ENCODE data around the gene AP5S1. TPM values are rescaled to one million over a fixed set of nuclear protein-coding genes. Genes with fewer than 3 reads are reported as not detected.

AP5S1 gene
- total RNA-seq (2021) = 2.8 to 4.1 TPM (median 3.1 TPM) in 3 replicates
- Bru-seq, nascent RNA = percentile 47 among the genes with signal in this experiment
- long read RNA-seq, experiment 1, full-length matches to known transcripts = 11 of 12 reads
- long read RNA-seq, experiment 1, partial matches to known transcripts = 1 of 12 reads
- long read RNA-seq, experiment 1, other reads (novel, unspliced or antisense) = 0 of 12 reads
- long read RNA-seq, experiment 2, full-length matches to known transcripts = 3 of 5 reads
- long read RNA-seq, experiment 2, partial matches to known transcripts = 2 of 5 reads
- long read RNA-seq, experiment 2, other reads (novel, unspliced or antisense) = 0 of 5 reads
- long read RNA-seq, experiment 3, full-length matches to known transcripts = 8 of 8 reads
- long read RNA-seq, experiment 3, partial matches to known transcripts = 0 of 8 reads
- long read RNA-seq, experiment 3, other reads (novel, unspliced or antisense) = 0 of 8 reads

GRCh38 chr20:3820048-3820900 lies at the start of gene AP5S1:
Gene AP5S1, plus strand, starts transcription at chr20:3820547. Its CDS starts 1,571 bp downstream, at chr20:3822118.
- no peaks in the 10 kb centered on the region for H3K27me3 Mint-ChIP-seq (ENCODE audit: low read depth)
- ATAC-seq (peak; percentile 80), DNase-seq (ENCODE audit: low spot score) (peak; percentile 99)
- H3K9me3 Mint-ChIP-seq = no peaks in the 10 kb centered on the region
- H3K4me3 Mint-ChIP-seq = peak within 1 kb of the TSS; percentile 78
- POLR2A ChIA-PET = interaction anchor here (1.0 to 1.3 kb wide), 3 partner anchors 20 to 43 kb away, joined by 3 to 5 read pairs (median 4); no protein-coding TSS in a partner anchor
- H3K36me3 Mint-ChIP-seq = no peaks in the 10 kb centered on the region
- CTCF ChIA-PET = interaction anchor here (0.6 to 6.6 kb wide), 28 partner anchors 8 to 272 kb away, joined by 3 to 92 read pairs (median 5); partner anchors contain the start of genes ADISSP, CDC25B, CENPB and MAVS
- H3K27ac Mint-ChIP-seq = peak within 1 kb of the TSS; percentile 97
- H3K4me1 Mint-ChIP-seq = peaks cover 28% of the 10 kb centered on the region
- TF ChIP-seq SMAD3 (CRISPR knock-in tag; IDR thresholded peaks at IDR 0.05; ENCODE audit: borderline replicate concordance) = no peak; the same call in 1 of the 2 replicates
- peak; percentile 94 for TF ChIP-seq CTCF (IDR thresholded peaks at IDR 0.05)
- no peak for TF ChIP-seq MLX (CRISPR knock-in tag; IDR thresholded peaks at IDR 0.05)
- peak; percentile 65; the same call in 1 of the 2 replicates for TF ChIP-seq ELF4 (CRISPR knock-in tag; IDR thresholded peaks at IDR 0.05; ENCODE audit: low read depth)
- no peak for TF ChIP-seq ZSCAN18 (CRISPR knock-in tag; IDR thresholded peaks at IDR 0.05)
- TF ChIP-seq USF1 (CRISPR knock-in tag; IDR thresholded peaks at IDR 0.05) = no peak
- no peak; the same call in 1 of the 2 replicates for TF ChIP-seq ZBTB43 (CRISPR knock-in tag; IDR thresholded peaks at IDR 0.05)
- TF ChIP-seq ZNF232 (CRISPR knock-in tag; IDR thresholded peaks at IDR 0.05) = 0 out of 2 replicates have a peak, but pooled peaks have one; percentile 42
- TF ChIP-seq RORB (CRISPR knock-in tag; IDR thresholded peaks at IDR 0.05) = no peak
- TF ChIP-seq ATF6 (CRISPR knock-in tag; IDR thresholded peaks at IDR 0.05) = no peak
- TF ChIP-seq NR3C1 (CRISPR knock-in tag; conservative IDR thresholded peaks at IDR 0.05; ENCODE audit: low read depth) = no peak
- TF ChIP-seq ARID4B (CRISPR knock-in tag; IDR thresholded peaks at IDR 0.05; ENCODE audit: borderline replicate concordance) = peak; percentile 65; the same call in 1 of the 2 replicates
- TF ChIP-seq AFF4 (CRISPR knock-in tag; IDR thresholded peaks at IDR 0.05; ENCODE audit: borderline replicate concordance) = no peak
- TF ChIP-seq SMAD4 (CRISPR knock-in tag; IDR thresholded peaks at IDR 0.05) = no peak
- no peak for TF ChIP-seq IRF2 (CRISPR knock-in tag; IDR thresholded peaks at IDR 0.05; ENCODE audit: borderline replicate concordance, low read depth)

All from WTC11 (cell line).